ENCODE results near the gene CFAP57. TPM values are rescaled to one million over a fixed set of nuclear protein-coding genes. Genes with fewer than 3 reads are reported as not detected.
A peak's percentile ranks its signal among the peaks of the same experiment; 100 is the strongest.

CFAP57 gene
- total and polyA plus RNA-seq, 9 of the 15 experiments (the other 6 are each of a cell fraction or from before 2014, with no cell fraction given) = 0.04 to 0.22 (median 0.07) TPM; not detected in 3

DNA sequence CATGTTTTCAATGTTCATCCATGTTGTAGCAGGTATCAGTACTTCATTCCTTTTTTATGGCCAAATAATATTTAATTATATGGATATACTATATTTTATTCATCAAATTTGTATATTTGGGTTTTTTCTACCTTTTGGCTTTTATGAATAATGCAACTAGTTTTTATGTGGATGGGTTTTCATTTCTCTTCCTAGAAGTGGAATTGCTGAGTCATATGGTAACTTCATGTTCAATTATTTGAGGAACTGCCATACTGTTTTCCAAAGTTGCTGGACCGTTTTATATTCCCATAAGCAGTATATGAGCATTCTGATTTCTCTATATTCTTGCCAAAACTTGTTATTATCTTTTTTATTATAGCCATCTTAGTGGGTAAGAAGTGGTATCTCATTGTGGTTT lies 16.0 kb downstream of the CFAP57 start:
- FAIRE-seq (no peak), DNase-seq (ENCODE audit: extremely low read depth in 1 of 4, low spot score in 3 of 4) (no peak), ATAC-seq (no peak)
- no peak overlapping the region for H3K27ac ChIP-seq (ENCODE audit: extremely low read depth, low read depth, low read length)
- no peak overlapping the region for H3K4me3 ChIP-seq
- in situ Hi-C loops (cut with MboI) (no loop called here), intact Hi-C loops (cut with micrococcal nuclease) (no loop called here)
- peaks cover 5 to 19% of the 10 kb centered on the region in 2 experiments; a peak in 4 of 5 replicates for H3K27me3 ChIP-seq (ENCODE audit: control insufficient read depth in 2 of 2, insufficient read depth in 2 of 2, low read length in 2 of 2)
- no peaks in the 10 kb centered on the region for H4K20me1 ChIP-seq (replicated peaks; ENCODE audit: control insufficient read depth, insufficient read depth, low read length)
- ChIA-PET CTCF (ENCODE audit: low intra/inter-chr PET ratio) (no interaction called here), POLR2A (no interaction called here)
- WGBS (ENCODE audit: insufficient coverage, low coverage, missing lambda C conversion rate) = 3% methylated on average over 1 of the region's 1 CpG
- no peak overlapping the region for H3K9ac ChIP-seq (ENCODE audit: insufficient read depth in 1 of 2, low read depth in 2 of 2, low read length in 2 of 2)
- no peaks in the 10 kb centered on the region for H3K9me1 ChIP-seq (ENCODE audit: control insufficient read depth, insufficient read depth, low read length)
- no peak overlapping the region for H2AFZ ChIP-seq (ENCODE audit: low read depth, low read length)
- no peak overlapping the region for H3K4me2 ChIP-seq (ENCODE audit: insufficient read depth, low read length)
- H3K36me3 ChIP-seq (ENCODE audit: control insufficient read depth, insufficient read depth, low read length) = no peaks in the 10 kb centered on the region
- H3K79me2 ChIP-seq (ENCODE audit: control insufficient read depth, insufficient read depth, low read length) = no peaks in the 10 kb centered on the region
- no peaks in the 10 kb centered on the region for H3K9me3 ChIP-seq (replicated peaks; ENCODE audit: control insufficient read depth, insufficient read depth, low read depth, low read length)
- no peaks in the 10 kb centered on the region for H3K4me1 ChIP-seq (replicated peaks in 1 of 2; ENCODE audit: control insufficient read depth in 2 of 2, insufficient read depth in 2 of 2, low read length in 2 of 2)
- no TSS peak for BruUV-seq (replicated peaks)
- TF ChIP-seq SREBF1 (IDR thresholded peaks at IDR 0.05; ENCODE audit: borderline replicate concordance, low read depth, low read length) (no peak), C11orf30 (IDR thresholded peaks at IDR 0.05; ENCODE audit: low read depth) (peak; percentile 20), ZNF408 (CRISPR knock-in tag; IDR thresholded peaks at IDR 0.05; ENCODE audit: low read depth) (no peak), ZNF668 (CRISPR knock-in tag; IDR thresholded peaks at IDR 0.05) (no peak)
- TF ChIP-seq, protein P1, sequence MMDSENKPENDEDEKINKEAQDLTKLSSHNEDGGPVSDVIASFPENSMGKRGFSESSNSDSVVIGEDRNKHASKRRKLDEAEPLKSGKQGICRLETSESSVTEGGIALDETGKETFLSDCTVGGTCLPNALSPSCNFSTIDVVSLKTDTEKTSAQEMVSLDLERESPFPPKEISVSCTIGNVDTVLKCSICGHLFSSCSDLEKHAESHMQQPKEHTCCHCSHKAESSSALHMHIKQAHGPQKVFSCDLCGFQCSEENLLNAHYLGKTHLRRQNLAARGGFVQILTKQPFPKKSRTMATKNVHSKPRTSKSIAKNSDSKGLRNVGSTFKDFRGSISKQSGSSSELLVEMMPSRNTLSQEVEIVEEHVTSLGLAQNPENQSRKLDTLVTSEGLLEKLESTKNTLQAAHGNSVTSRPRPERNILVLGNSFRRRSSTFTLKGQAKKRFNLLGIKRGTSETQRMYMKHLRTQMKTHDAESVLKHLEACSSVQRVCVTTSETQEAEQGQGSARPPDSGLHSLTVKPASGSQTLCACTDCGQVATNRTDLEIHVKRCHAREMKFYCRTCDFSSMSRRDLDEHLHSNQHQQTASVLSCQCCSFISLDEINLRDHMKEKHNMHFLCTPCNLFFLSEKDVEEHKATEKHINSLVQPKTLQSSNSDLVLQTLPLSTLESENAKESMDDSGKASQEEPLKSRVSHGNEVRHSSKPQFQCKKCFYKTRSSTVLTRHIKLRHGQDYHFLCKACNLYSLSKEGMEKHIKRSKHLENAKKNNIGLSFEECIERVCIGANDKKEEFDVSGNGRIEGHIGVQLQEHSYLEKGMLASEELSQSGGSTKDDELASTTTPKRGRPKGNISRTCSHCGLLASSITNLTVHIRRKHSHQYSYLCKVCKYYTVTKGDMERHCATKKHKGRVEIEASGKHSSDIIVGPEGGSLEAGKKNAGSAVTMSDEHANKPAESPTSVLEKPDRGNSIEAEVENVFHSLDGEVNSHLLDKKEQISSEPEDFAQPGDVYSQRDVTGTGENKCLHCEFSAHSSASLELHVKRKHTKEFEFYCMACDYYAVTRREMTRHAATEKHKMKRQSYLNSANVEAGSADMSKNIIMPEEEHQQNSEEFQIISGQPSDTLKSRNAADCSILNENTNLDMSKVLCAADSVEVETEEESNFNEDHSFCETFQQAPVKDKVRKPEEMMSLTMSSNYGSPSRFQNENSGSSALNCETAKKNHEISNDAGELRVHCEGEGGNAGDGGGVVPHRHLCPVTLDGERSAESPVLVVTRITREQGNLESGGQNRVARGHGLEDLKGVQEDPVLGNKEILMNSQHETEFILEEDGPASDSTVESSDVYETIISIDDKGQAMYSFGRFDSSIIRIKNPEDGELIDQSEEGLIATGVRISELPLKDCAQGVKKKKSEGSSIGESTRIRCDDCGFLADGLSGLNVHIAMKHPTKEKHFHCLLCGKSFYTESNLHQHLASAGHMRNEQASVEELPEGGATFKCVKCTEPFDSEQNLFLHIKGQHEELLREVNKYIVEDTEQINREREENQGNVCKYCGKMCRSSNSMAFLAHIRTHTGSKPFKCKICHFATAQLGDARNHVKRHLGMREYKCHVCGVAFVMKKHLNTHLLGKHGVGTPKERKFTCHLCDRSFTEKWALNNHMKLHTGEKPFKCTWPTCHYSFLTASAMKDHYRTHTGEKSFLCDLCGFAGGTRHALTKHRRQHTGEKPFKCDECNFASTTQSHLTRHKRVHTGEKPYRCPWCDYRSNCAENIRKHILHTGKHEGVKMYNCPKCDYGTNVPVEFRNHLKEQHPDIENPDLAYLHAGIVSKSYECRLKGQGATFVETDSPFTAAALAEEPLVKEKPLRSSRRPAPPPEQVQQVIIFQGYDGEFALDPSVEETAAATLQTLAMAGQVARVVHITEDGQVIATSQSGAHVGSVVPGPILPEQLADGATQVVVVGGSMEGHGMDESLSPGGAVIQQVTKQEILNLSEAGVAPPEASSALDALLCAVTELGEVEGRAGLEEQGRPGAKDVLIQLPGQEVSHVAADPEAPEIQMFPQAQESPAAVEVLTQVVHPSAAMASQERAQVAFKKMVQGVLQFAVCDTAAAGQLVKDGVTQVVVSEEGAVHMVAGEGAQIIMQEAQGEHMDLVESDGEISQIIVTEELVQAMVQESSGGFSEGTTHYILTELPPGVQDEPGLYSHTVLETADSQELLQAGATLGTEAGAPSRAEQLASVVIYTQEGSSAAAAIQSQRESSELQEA (IDR thresholded peaks at IDR 0.05; ENCODE audit: low read depth) = no peak
- TF ChIP-seq, protein P2, sequence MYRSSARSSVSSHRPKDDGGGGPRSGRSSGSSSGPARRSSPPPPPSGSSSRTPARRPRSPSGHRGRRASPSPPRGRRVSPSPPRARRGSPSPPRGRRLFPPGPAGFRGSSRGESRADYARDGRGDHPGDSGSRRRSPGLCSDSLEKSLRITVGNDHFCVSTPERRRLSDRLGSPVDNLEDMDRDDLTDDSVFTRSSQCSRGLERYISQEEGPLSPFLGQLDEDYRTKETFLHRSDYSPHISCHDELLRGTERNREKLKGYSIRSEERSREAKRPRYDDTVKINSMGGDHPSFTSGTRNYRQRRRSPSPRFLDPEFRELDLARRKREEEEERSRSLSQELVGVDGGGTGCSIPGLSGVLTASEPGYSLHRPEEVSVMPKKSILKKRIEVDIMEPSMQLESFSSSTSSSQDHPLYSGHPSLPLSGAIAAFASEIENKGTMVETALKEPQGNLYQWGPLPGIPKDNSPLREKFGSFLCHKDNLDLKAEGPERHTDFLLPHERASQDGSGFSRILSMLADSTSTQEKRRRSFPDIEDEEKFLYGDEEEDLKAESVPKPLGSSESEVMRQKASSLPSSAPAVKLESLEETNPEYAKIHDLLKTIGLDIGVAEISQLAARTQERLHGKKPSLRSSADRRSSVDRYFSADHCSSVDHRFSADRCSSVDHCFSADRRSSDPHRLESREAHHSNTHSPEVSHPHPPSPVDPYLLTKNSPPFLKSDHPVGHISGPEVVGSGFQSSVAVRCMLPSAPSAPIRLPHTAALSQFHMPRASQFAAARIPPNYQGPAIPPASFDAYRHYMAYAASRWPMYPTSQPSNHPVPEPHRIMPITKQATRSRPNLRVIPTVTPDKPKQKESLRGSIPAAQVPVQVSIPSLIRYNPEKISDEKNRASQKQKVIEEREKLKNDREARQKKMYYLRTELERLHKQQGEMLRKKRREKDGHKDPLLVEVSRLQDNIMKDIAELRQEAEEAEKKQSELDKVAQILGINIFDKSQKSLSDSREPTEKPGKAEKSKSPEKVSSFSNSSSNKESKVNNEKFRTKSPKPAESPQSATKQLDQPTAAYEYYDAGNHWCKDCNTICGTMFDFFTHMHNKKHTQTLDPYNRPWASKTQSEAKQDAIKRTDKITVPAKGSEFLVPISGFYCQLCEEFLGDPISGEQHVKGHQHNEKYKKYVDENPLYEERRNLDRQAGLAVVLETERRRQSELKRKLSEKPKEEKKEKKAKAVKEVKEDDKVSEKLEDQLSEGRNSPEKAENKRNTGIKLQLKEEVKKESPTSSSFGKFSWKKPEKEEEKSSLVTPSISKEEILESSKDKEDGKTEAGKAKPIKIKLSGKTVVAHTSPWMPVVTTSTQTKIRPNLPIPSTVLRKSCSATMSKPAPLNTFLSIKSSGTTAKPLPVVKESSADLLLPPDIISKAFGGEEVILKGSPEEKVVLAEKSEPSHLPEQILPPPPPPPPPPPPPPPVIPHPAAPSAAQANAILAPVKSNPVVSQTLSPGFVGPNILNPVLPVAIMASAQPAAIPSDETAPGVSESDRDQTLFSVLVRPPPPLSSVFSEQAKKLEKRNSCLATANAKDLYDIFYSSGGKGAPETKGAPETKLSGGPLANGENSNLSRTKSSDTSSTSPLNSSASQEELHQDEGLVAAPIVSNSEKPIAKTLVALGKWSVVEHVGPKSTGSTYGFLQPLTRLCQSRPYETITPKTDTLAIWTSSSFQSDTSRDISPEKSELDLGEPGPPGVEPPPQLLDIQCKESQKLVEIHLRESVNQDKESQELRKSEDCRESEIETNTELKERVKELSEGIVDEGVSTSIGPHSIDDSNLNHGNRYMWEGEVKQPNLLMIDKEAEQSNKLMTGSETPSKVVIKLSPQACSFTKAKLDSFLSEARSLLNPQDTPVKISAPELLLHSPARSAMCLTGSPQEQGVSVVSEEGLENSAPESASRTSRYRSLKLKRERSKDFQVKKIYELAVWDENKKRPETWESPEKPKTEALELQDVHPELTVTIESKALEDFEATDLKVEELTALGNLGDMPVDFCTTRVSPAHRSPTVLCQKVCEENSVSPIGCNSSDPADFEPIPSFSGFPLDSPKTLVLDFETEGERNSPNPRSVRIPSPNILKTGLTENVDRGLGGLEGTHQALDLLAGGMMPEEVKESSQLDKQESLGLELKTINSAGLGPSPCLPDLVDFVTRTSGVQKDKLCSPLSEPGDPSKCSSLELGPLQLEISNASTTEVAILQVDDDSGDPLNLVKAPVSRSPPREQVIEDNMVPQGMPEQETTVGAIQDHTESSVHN (IDR thresholded peaks at IDR 0.05; ENCODE audit: borderline replicate concordance in 1 of 2, low read depth in 1 of 2) = no peak

All from K562 (cell line).